Motor neuron (in vitro differentiated cells): ENCODE data around the gene TMEM231. TPM values are rescaled to one million over a fixed set of nuclear protein-coding genes. Genes with fewer than 3 reads are reported as not detected.

Experiments
- ATAC-seq, 8 experiments: fragments of 200-7000 bp; cut with Tn5 transposase; replicated peaks in 6 of 8; 2 replicates each; pipeline ENCODE4 v1.8.0; 2021; ENCODE audit warnings: mild to moderate bottlenecking in 8 of 8, moderate library complexity in 8 of 8
- H3K27ac ChIP-seq, 2 donors: fragments of 250-450 bp; sonication (Bioruptor Pico); 2 replicates each; pipeline ENCODE4 v1.9.0; 2021; ENCODE audit warnings: antibody characterized with exemption in 2 of 2, mild to moderate bottlenecking in 2 of 2, moderate library complexity in 1 of 2
- H3K4me1 ChIP-seq, 2 donors: fragments of 250-450 bp; sonication (Bioruptor Pico); replicated peaks in 1 of 2; 2 replicates each; pipeline ENCODE4 v1.6.1; 2021; ENCODE audit warnings: antibody characterized with exemption in 2 of 2, mild to moderate bottlenecking in 2 of 2, moderate library complexity in 1 of 2
- H3K4me3 ChIP-seq, 5 donors: fragments of 250-450 bp; sonication (Bioruptor Pico); 2 replicates each; pipeline ENCODE4 v1.9.0; 2021; ENCODE audit warnings: antibody characterized with exemption in 5 of 5, mild to moderate bottlenecking in 5 of 5, moderate library complexity in 4 of 5
- WGBS, 10 experiments: fragments of 450-650 bp; shearing (Covaris generic); methylation state at CpG; one replicate each; pipeline ENCODE4 v1.0.0; 2022; 5-methylcytosine and 5-hydroxymethylcytosine counted together
- in situ Hi-C, 9 experiments: fragments of 400-800 bp; cut with MboI; loops; one replicate each; pipeline ENCODE4 v1.15.0; 2021; ENCODE audit warnings: low sequenced_read_pairs in 9 of 9, low pct_unique_long_range_greater_than_20kb in 2 of 9; ENCODE audit not compliant: unreplicated experiment in 9 of 9
- total RNA-seq, 8 experiments: library from RNA; unstranded; fragments of 300-600 nt; gene quantifications; 2 replicates each; pipeline versions ENCODE4 v1.2.3 to v1.2.4, GENCODE V29; 2022

TMEM231 gene
- total RNA-seq, 8 experiments from 2014 or later = 7.8 to 66.5 (median 12.7) TPM

DNA sequence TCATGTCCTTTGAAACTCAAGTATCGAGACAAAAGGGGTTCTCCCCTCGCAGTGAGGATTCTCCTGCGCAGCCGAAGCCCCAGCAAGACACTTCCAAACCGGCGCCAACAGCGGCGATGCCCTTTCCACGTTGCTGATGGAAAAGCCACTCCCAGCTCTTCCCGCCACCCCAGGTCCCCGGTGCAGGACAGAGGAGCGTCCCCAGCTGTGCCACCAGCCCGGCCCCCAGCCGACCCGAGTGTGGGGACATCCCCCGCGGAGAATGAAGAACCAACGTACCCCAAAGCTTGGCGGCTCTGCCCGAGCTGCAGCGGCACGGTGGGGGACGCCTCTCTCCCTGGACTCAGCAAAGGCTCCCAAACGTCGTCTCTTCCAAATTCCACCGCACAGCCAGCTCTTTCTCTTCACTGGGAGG is 61.4 kb downstream of the TMEM231 start:
- H3K4me1 ChIP-seq = peaks cover 0 to 5% of the 10 kb centered on the region in 2 donors
- peak in 6 of 8 experiments; percentile 16 to 55 (median 36) for ATAC-seq
- 0 to 10% (median 0%) methylated on average over 1 to 2 of the region's 26 CpGs; no CpG with 5 or more reads in 7 of the 10 experiments for WGBS, 10 experiments
- peak overlapping the region; percentile 20 to 39 (median 33) for H3K4me3 ChIP-seq
- H3K27ac ChIP-seq = no peak overlapping the region
- in situ Hi-C loops = loop anchor here in 1 of 9 experiments (25.0 kb wide), 1 partner anchor 268 kb away; no protein-coding TSS in a partner anchor

DNA sequence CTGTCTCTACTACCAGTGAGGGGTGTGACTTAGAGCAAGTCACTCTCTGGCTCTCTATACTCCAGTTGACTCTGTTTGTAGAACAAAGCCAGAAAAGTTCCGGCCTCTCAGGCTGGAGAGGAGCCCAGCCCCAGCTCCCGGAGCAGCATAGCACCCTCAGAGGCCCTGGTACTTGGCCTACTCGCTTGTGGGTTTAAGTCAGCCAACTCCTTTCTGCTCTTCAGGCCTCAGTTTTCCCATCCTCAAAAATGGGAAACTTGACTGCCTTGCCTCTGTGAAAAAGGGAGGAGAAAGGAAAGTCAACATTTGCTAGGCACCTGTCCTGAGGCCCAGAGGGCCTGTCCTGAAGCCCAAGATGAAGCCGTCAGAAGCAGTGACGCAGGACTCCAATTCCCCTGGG is 61.9 kb downstream of the TMEM231 start:
- ATAC-seq = no peak
- WGBS, 10 experiments = 83 to 100% (median 87%) methylated on average over 2 to 5 of the region's 5 CpGs; no CpG with 5 or more reads in 6 of the 10 experiments
- in situ Hi-C loops = loop anchor here in 1 of 9 experiments (25.0 kb wide), 1 partner anchor 268 kb away; no protein-coding TSS in a partner anchor

DNA sequence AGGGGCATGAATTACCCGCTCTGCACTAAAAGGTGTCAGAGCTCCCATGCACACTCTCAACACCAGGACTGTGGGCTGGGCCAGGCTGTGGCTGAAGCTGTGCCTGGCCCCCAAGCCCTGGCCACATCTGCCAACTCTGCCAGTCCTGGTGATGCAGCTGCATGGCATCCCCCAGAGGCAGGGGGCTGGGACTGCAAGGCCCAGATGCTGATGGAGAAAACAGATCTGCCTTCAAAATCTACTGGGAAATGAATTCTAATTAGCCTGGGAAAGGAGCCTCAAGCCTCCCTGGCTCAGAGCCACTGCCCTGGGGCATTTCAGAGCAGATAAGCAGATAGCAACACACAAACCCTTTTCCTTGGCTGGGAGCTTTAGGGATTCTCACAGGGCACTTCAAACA is 64.2 kb downstream of the TMEM231 start:
- H3K27ac ChIP-seq = no peak overlapping the region
- peak in 6 of 8 experiments; percentile 36 to 56 (median 48) for ATAC-seq

More for the DNA sequence above, 61.9 kb downstream of the TMEM231 start:
- H3K4me1 ChIP-seq = peaks cover 0 to 5% of the 10 kb centered on the region in 2 donors
- peak overlapping the region in 4 of 5 donors; percentile 20 to 39 (median 36) for H3K4me3 ChIP-seq
- H3K27ac ChIP-seq = no peak overlapping the region

DNA sequence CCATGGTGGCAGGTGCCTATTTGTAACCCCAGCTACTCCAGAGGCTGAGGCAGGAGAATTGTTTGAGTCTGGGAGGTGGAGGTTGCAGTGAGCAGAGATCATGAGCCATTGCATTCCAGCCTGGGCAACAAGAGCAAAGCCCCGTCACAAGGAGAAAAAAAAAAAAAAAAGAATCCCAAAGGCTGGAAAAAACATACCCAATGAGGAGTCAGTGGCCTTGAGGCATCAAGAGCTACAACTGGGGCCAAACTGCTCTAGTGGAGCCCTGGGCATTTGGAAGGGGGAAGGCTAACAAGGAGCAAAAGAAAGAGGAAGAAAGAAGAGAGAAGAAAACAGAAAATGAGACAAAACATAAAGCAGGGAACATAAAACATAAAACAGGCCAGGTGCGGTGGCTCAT is 67.7 kb downstream of the TMEM231 start:
- H3K27ac ChIP-seq = no peak overlapping the region
- in situ Hi-C loops = loop anchor here in 1 of 9 experiments (25.0 kb wide), 1 partner anchor 274 kb away; no protein-coding TSS in a partner anchor
- H3K4me3 ChIP-seq = no peak overlapping the region
- ATAC-seq = no peak
- H3K4me1 ChIP-seq = no peaks in the 10 kb centered on the region
- WGBS, 10 experiments = 47 to 100% (median 91%) methylated on average over 1 to 2 of the region's 2 CpGs

More for the DNA sequence above, 64.2 kb downstream of the TMEM231 start:
- 17% methylated on average over 1 of the region's 1 CpG; no CpG with 5 or more reads in 9 of the 10 experiments for WGBS, 10 experiments
- in situ Hi-C loops = loop anchor here in 1 of 9 experiments (25.0 kb wide), 1 partner anchor 270 kb away; no protein-coding TSS in a partner anchor
- Histone ChIP-seq H3K4me3 (no peak overlapping the region), H3K4me1 (no peaks in the 10 kb centered on the region)

Other genes with a start within 250 kb of the TMEM231 start
- 100 to 1,000 TPM in 5 of 8 experiments, 10 to 100 TPM in 3; 43.5 to 130 (median 107) TPM for gene CFDP1, start 122.7 kb downstream of the TMEM231 start, total RNA-seq
- gene TMEM170A, start 91.6 kb downstream of the TMEM231 start, total RNA-seq = 10 to 100 TPM in 7 of 8 experiments, 1 to 10 TPM in 1; 7.9 to 24.2 (median 17.1) TPM
- gene CHST6, start 60.8 kb downstream of the TMEM231 start, total RNA-seq = 1 to 10 TPM in 2 of 8 experiments, under 1 TPM in 6; 0.10 to 9.6 (median 0.49) TPM
- gene CHST5, start 20.1 kb downstream of the TMEM231 start, total RNA-seq = 1 to 10 TPM in 1 of 8 experiments, under 1 TPM in 7; 0.20 to 1.5 (median 0.48) TPM
- gene GABARAPL2, start 10.1 kb upstream of the TMEM231 start, total RNA-seq = 100 to 1,000 TPM; 111 to 235 (median 143) TPM
- 10 to 100 TPM; 34.0 to 67.2 (median 48.7) TPM for gene ADAT1, start 67.0 kb upstream of the TMEM231 start, total RNA-seq
- 100 to 1,000 TPM; 106 to 187 (median 127) TPM for gene KARS1, start 91.4 kb upstream of the TMEM231 start, total RNA-seq
- gene TERF2IP, start 91.5 kb upstream of the TMEM231 start, total RNA-seq = 100 to 1,000 TPM in 5 of 8 experiments, 10 to 100 TPM in 3; 55.4 to 212 (median 150) TPM
- gene CPHXL2, start 120.8 kb upstream of the TMEM231 start, total RNA-seq = 1 to 10 TPM in 2 of 8 experiments, under 1 TPM in 6; 0.41 to 2.5 (median 0.83) TPM
- under 1 TPM in 2 of 8 experiments, not detected in 6; 0.31 to 0.42 TPM for gene DUXB, start 145.2 kb upstream of the TMEM231 start, total RNA-seq
- gene CPHXL, start 170.2 kb upstream of the TMEM231 start, total RNA-seq = under 1 TPM in 3 of 8 experiments, not detected in 5; 0.16 to 0.73 (median 0.18) TPM